GM10248 (cell line): ENCODE measurements around the gene CCT2.

ENCODE experiments used
- CTCF ChIA-PET: fragments of 300-600 bp; sonication (Branson Sonifier 250); formaldehyde crosslinking; extraction: SDS; loops from one replicate; lab custom pipeline; 2021; ENCODE audit warnings: antibody characterized with exemption; lab: Yijun Ruan, JAX
- POLR2A ChIA-PET: fragments of 350-650 bp; sonication (Branson Sonifier 250); formaldehyde crosslinking; extraction: SDS; loops from one replicate; lab custom pipeline; 2020; ENCODE audit warnings: antibody characterized with exemption; lab: Yijun Ruan, JAX
- DNase-seq: peaks from one replicate; pipeline ENCODE4 v3.0.0; 2012; ENCODE audit errors: extremely low spot score
- CTCF ChIP-seq: IDR thresholded peaks from 2 replicates; pipeline ENCODE4 v1.5.1; 2012; ENCODE audit warnings: mild to moderate bottlenecking, low read depth; ENCODE audit errors: extremely low read depth, missing control alignments, control extremely low read depth

The CCT2 gene

DNA sequence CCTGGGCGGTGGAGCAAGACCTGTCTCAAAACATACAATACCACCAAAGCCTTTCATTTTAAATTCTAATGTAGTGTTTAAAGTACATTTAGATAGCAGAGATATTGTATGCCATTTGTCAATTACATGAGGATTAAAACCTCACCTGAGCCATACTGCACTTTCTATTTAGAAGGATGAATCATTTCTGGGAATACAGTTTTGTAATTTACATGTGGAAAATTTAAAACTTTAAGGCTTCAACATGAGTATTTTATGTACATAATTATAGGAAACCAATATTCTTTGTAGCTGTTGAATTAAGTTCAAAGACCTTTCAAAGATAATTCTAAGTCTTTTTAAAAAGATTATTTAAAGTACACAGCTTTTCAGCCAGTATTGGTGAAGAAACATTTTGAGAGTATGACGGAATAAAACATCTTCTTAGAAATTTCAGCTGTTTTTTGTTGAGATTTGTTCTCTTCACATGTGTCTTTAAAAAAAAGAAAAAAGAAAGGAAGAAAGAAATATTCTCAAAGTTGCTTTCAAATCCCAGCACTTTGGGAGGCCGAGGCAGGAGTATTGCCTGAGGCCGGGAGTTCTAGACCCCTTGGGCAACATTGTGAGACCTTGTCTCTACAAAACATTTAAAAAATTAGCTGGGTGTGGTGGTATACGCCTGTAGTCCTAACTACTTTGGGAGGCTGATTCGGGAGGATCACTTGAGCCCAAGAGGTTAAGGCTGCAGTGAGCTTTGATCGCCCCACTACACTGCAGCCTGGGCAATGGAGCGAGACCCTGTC is 34.5 kb upstream of the CCT2 start:
- DNase-seq = no peak
- ChIA-PET POLR2A (no interaction called here), CTCF (interaction anchor here (1.2 kb wide), 1 partner anchor 18 kb away, joined by 4 read pairs; no protein-coding TSS in a partner anchor)
- TF ChIP-seq CTCF = no peak

DNA sequence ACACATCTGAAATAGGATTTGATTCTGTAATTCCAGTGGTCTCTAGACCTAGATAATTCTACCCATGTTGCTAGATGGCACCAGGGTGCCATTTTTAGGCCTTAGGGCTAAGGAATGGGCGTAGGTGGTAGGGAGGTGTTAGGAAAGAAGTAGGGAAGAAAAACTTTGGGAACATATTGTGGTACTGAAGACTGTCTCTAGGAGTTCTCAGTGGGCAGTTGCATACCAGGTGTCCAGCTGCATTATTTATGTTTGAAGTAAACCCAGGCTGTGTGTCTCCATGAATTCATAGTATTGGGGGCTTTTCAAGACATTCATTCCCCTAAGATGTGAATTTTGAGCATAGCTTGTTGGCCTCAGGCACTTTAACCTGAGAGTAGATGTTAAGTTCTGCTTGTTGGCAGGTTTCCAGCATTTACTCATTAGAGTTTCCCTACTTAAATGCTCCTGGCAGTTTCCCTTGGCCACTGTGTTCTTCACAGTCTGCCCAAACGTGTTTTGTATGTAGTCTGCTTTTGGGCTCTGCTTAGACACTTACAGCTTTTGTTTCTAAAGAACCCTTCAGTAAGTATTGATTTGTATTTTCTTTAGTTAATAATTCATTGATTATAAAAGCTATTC is 31.5 kb upstream of the CCT2 start:
- no peak for TF ChIP-seq CTCF
- ChIA-PET POLR2A (no interaction called here), CTCF (interaction anchor here (1.0 to 4.4 kb wide), 4 partner anchors 9 to 87 kb away, joined by 4 to 23 read pairs (median 12); no protein-coding TSS in a partner anchor)
- peak; percentile 13 for DNase-seq

GRCh38 chr12:69555461-69555860 is 29.8 kb upstream of the CCT2 start:
- TF ChIP-seq CTCF = no peak
- ChIA-PET CTCF (interaction anchor here (1.2 to 4.4 kb wide), 3 partner anchors 10 to 17 kb away, joined by 4 to 23 read pairs (median 21); no protein-coding TSS in a partner anchor), POLR2A (interaction anchor here (0.6 kb wide), 1 partner anchor 806 kb away, joined by 5 read pairs; no protein-coding TSS in a partner anchor)
- no peak for DNase-seq

DNA sequence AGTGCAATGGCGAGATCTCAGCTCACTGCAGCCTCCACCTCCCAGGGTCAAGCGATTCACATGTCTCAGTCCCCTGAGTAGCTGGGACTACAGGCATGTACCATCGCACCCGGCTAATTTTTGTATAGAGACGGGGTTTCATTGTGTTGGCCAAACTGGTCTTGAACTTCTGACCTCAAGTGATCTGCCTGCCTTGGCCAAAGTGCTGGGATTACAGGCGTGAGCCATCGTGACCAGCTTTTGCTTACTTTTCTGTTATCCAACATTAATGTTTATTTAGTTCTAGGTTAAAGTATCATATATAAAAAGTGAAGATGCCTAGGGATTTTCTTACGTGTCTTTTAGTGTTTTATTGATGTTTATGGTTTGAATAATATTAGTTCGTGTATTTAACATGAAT is 28.9 kb upstream of the CCT2 start:
- POLR2A ChIA-PET = no interaction called here
- no peak for TF ChIP-seq CTCF
- CTCF ChIA-PET = interaction anchor here (1.2 to 7.2 kb wide), 5 partner anchors 9 to 18 kb away, joined by 4 to 47 read pairs (median 21); no protein-coding TSS in a partner anchor
- no peak for DNase-seq

DNA sequence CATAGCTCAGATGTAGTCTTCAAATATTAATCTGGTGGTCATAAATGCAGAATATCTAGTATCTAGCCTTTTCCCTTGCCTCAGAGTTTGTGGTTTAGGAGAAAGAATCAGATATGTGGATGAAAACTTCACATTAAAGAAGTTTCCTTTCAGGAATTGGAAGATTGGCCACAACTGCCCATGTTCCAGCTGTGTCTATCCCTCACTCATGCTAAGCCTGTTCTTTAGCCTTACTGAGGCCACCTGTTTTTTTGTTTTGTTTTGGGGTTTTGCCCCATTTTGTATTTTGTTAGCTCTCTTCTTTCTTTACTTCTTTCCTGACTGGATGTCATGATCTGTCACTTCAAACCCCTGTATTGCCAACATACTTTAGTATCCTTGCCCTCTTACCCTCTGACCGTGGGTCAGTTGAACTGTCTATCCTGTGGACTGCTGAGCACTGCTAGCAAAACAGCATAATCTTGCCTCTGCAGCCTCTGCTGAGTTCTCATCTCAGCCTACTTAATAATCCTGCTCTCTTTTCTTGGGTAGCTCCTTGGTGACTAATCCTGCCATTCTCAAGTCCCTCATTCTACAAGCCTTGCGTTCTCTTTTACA is 22.0 kb upstream of the CCT2 start:
- DNase-seq = no peak
- TF ChIP-seq CTCF = no peak
- CTCF ChIA-PET = interaction anchor here (1.2 to 7.2 kb wide), 7 partner anchors 8 to 206 kb away, joined by 3 to 47 read pairs (median 4); partner anchors contain the start of gene CCT2
- POLR2A ChIA-PET = no interaction called here

GRCh38 chr12:69566603-69567002 is 18.7 kb upstream of the CCT2 start:
- CTCF ChIA-PET = interaction anchor here (1.2 to 5.1 kb wide), 7 partner anchors 9 to 24 kb away, joined by 3 to 21 read pairs (median 5); no protein-coding TSS in a partner anchor
- POLR2A ChIA-PET = no interaction called here

More at GRCh38 chr12:69566603-69567002, 18.7 kb upstream of the CCT2 start:
- no peak for TF ChIP-seq CTCF
- DNase-seq = no peak
